Epithelial cell of proximal tubule (primary cell): ENCODE measurements around the gene B4GALT3. TPM values are rescaled to one million over a fixed set of nuclear protein-coding genes. Genes with fewer than 3 reads are reported as not detected.

ENCODE experiments used
- DNase-seq: peaks from one replicate; pipeline ENCODE4 v3.0.0-alpha.2; 2011; ENCODE audit warnings: low read depth
- H3K4me3 ChIP-seq: 2 replicates; pipeline ENCODE4 v1.5.1; 2011; ENCODE audit warnings: low read depth, mild to moderate bottlenecking, low read length
- CTCF ChIP-seq: conservative IDR thresholded peaks from 2 replicates; pipeline ENCODE4 v1.5.1; 2012; ENCODE audit warnings: low read depth, mild to moderate bottlenecking, low read length
- total RNA-seq: library from RNA; depleted of rRNA; stranded (reverse); fragments of >200 nt; gene quantifications from 2 replicates; pipeline ENCODE4 v1.2.3, GENCODE V29; 2015

The B4GALT3 gene
- total RNA-seq, 1 donor from 2014 or later = 46.2 TPM

GRCh38 chr1:161121834-161122233 is 55.5 kb downstream of the B4GALT3 start:
- TF ChIP-seq CTCF = no peak
- no peak overlapping the region for H3K4me3 ChIP-seq
- no peak for DNase-seq

Other genes starting within 250 kb of the B4GALT3 start
- gene ITLN2, start 222.7 kb downstream of the B4GALT3 start, total RNA-seq = not detected in 2 replicates
- 42.2 and 57.8 TPM in 2 replicates for gene F11R, start 156.4 kb downstream of the B4GALT3 start, total RNA-seq
- gene TSTD1, start 138.5 kb downstream of the B4GALT3 start, total RNA-seq = 52.0 and 148 TPM in 2 replicates
- 37.9 and 53.7 TPM in 2 replicates for gene USF1, start 131.5 kb downstream of the B4GALT3 start, total RNA-seq
- 0.06 and 0.07 TPM in 2 replicates for gene ARHGAP30, start 107.6 kb downstream of the B4GALT3 start, total RNA-seq
- 3.0 and 6.1 TPM in 2 replicates for gene NECTIN4, start 87.9 kb downstream of the B4GALT3 start, total RNA-seq
- 2.6 and 6.5 TPM in 2 replicates for gene KLHDC9, start 79.1 kb downstream of the B4GALT3 start, total RNA-seq
- 102 and 103 TPM in 2 replicates for gene PFDN2, start 59.5 kb downstream of the B4GALT3 start, total RNA-seq
- gene NIT1, start 59.4 kb downstream of the B4GALT3 start, total RNA-seq = 34.2 and 55.9 TPM in 2 replicates
- gene DEDD, start 44.8 kb downstream of the B4GALT3 start, total RNA-seq = 22.8 and 24.7 TPM in 2 replicates
- gene UFC1, start 23.5 kb downstream of the B4GALT3 start, total RNA-seq = 84.7 and 117 TPM in 2 replicates
- gene USP21, start 18.0 kb downstream of the B4GALT3 start, total RNA-seq = 10.2 and 20.6 TPM in 2 replicates
- gene PPOX, start 11.1 kb downstream of the B4GALT3 start, total RNA-seq = 20.3 and 22.0 TPM in 2 replicates
- under 0.01 TPM in 1 of 2 replicates, not detected in the other for gene ADAMTS4, start 21.5 kb upstream of the B4GALT3 start, total RNA-seq
- gene NDUFS2, start 24.9 kb upstream of the B4GALT3 start, total RNA-seq = 104 and 124 TPM in 2 replicates
- not detected in 2 replicates for gene FCER1G, start 37.8 kb upstream of the B4GALT3 start, total RNA-seq
- not detected in 2 replicates for gene APOA2, start 46.1 kb upstream of the B4GALT3 start, total RNA-seq
- gene TOMM40L, start 48.6 kb upstream of the B4GALT3 start, total RNA-seq = 6.2 and 12.4 TPM in 2 replicates
- gene NR1I3, start 60.7 kb upstream of the B4GALT3 start, total RNA-seq = not detected in 2 replicates
- gene PCP4L1, start 81.2 kb upstream of the B4GALT3 start, total RNA-seq = 0.35 TPM in 1 of 2 replicates, not detected in the other
- 0.69 and 1.2 TPM in 2 replicates for gene MPZ, start 132.5 kb upstream of the B4GALT3 start, total RNA-seq
- gene SDHC, start 136.9 kb upstream of the B4GALT3 start, total RNA-seq = 12.7 and 15.8 TPM in 2 replicates
- gene CFAP126, start 190.4 kb upstream of the B4GALT3 start, total RNA-seq = not detected in 2 replicates